K562 (cell line): Measurements from ENCODE around the gene NRXN2. TPM values are rescaled to one million over a fixed set of nuclear protein-coding genes. Genes with fewer than 3 reads are reported as not detected.

Source experiments
- ARID2 ChIP-seq: fragments of 450-650 bp; IDR thresholded peaks from 2 replicates; pipeline ENCODE4 v1.6.1; 2017; ENCODE audit warnings: antibody characterized with exemption, mild to moderate bottlenecking
- CBX5 ChIP-seq: IDR thresholded peaks from 2 replicates; pipeline ENCODE4 v1.6.1; 2014; ENCODE audit warnings: low read depth, borderline replicate concordance
- MAZ ChIP-seq, 2 experiments: fragments of 450-650 bp in 1 of 2; sonication (generic) in 1 of 2; formaldehyde crosslinking; IDR thresholded peaks in 1 of 2; conservative IDR thresholded peaks in 1 of 2; 2 replicates each; pipeline versions ENCODE4 v1.4.0 to v1.5.0; 2020; ENCODE audit warnings: mild to moderate bottlenecking in 1 of 2, missing genetic modification reagents in 1 of 2
- MCM2 ChIP-seq: fragments of 450-650 bp; IDR thresholded peaks from 2 replicates; pipeline ENCODE4 v1.6.1; 2017; ENCODE audit warnings: low read depth, mild to moderate bottlenecking
- PHF8 ChIP-seq: fragments of 200-600 bp; sonication (generic); IDR thresholded peaks from 2 replicates; pipeline ENCODE4 v1.6.1; 2012; ENCODE audit warnings: mixed run types, mild to moderate bottlenecking, inconsistent platforms, low read length, moderate library complexity, borderline replicate concordance
- SMARCA5 ChIP-seq: fragments of 450-650 bp; IDR thresholded peaks from 2 replicates; pipeline ENCODE4 v1.6.1; 2016
- TAF1 ChIP-seq: IDR thresholded peaks from 2 replicates; pipeline ENCODE4 v1.6.1; 2011; ENCODE audit warnings: mild to moderate bottlenecking, low read length, moderate library complexity; ENCODE audit not compliant: insufficient read depth, control insufficient read depth, severe bottlenecking; ENCODE audit errors: extremely low read depth
- ZNF174 ChIP-seq: fragments of 250-450 bp; sonication (Bioruptor Pico); IDR thresholded peaks from 2 replicates; pipeline ENCODE4 v1.4.0; 2020; ENCODE audit warnings: mild to moderate bottlenecking
- ZNF175 ChIP-seq: fragments of 200-800 bp; sonication (Bioruptor generic); IDR thresholded peaks from 2 replicates; pipeline ENCODE4 v1.6.1; 2016; ENCODE audit warnings: low read depth, mild to moderate bottlenecking, missing genetic modification characterization, missing compliant biosample characterization
- ZNF696 ChIP-seq: fragments of 250-450 bp; sonication (Bioruptor Pico); conservative IDR thresholded peaks from 2 replicates; pipeline ENCODE4 v1.4.0; 2020; ENCODE audit warnings: mild to moderate bottlenecking, moderate library complexity
- ZSCAN32 ChIP-seq: fragments of 450-650 bp; formaldehyde crosslinking; IDR thresholded peaks from 2 replicates; pipeline ENCODE4 v1.4.0; 2020; ENCODE audit warnings: mild to moderate bottlenecking, moderate library complexity
- polyA plus RNA-seq, 8 experiments: library from polyadenylated mRNA; depleted of rRNA in 4 of 8; stranded (reverse) in 5 of 8; unstranded in 3 of 8; fragments of >200 nt; fragmentation: Nextera tagmentation in 2 of 8; fragmentation: Illumina TruSeq in 1 of 8; extraction: Ambion mirVana in 2 of 8; extraction: Trizol in 1 of 8; gene quantifications; 2 replicates each; pipeline versions ENCODE4 v1.2.1 to v1.2.3, GENCODE V29; 2011 to 2014; ENCODE audit warnings: inconsistent platforms in 1 of 8, missing spikeins in 1 of 8
- total RNA-seq, 7 experiments: library from RNA; depleted of rRNA in 6 of 7; stranded (reverse); fragments of >200 nt in 6 of 7; fragmentation: Illumina TruSeq in 2 of 7; extraction: Trizol in 2 of 7; gene quantifications; 2 replicates each; pipeline versions ENCODE4 v1.2.1 to v1.2.3, GENCODE V29; 2011 to 2021; ENCODE audit warnings: low replicate concordance in 1 of 7
- TF ChIP-seq, protein P1 (sequence below): fragments of 200-600 bp; sonication (generic); IDR thresholded peaks from one replicate; pipeline ENCODE4 v1.6.1; 2012; ENCODE audit warnings: mild to moderate bottlenecking, low read depth, low read length, inconsistent platforms
- TF ChIP-seq, protein P2 (sequence below): fragments of 250-450 bp; sonication (Bioruptor Pico); IDR thresholded peaks from 2 replicates; pipeline ENCODE4 v1.5.0; 2021
- TF ChIP-seq, protein P3 (sequence below): IDR thresholded peaks from 2 replicates; pipeline ENCODE4 v1.6.1; 2011; ENCODE audit warnings: borderline replicate concordance, low read depth, mild to moderate bottlenecking, moderate library complexity, low read length; ENCODE audit not compliant: insufficient read depth, poor library complexity, severe bottlenecking

NRXN2 gene
- total and polyA plus RNA-seq, 9 of the 15 experiments (the other 6 are each of a cell fraction or from before 2014, with no cell fraction given), result 0.07 to 0.47 (median 0.15) TPM; not detected in 4

GRCh38 chr11:64690235-64690634 lies 32.8 kb downstream of the NRXN2 start (continued):
- TF ChIP-seq, protein P1, sequence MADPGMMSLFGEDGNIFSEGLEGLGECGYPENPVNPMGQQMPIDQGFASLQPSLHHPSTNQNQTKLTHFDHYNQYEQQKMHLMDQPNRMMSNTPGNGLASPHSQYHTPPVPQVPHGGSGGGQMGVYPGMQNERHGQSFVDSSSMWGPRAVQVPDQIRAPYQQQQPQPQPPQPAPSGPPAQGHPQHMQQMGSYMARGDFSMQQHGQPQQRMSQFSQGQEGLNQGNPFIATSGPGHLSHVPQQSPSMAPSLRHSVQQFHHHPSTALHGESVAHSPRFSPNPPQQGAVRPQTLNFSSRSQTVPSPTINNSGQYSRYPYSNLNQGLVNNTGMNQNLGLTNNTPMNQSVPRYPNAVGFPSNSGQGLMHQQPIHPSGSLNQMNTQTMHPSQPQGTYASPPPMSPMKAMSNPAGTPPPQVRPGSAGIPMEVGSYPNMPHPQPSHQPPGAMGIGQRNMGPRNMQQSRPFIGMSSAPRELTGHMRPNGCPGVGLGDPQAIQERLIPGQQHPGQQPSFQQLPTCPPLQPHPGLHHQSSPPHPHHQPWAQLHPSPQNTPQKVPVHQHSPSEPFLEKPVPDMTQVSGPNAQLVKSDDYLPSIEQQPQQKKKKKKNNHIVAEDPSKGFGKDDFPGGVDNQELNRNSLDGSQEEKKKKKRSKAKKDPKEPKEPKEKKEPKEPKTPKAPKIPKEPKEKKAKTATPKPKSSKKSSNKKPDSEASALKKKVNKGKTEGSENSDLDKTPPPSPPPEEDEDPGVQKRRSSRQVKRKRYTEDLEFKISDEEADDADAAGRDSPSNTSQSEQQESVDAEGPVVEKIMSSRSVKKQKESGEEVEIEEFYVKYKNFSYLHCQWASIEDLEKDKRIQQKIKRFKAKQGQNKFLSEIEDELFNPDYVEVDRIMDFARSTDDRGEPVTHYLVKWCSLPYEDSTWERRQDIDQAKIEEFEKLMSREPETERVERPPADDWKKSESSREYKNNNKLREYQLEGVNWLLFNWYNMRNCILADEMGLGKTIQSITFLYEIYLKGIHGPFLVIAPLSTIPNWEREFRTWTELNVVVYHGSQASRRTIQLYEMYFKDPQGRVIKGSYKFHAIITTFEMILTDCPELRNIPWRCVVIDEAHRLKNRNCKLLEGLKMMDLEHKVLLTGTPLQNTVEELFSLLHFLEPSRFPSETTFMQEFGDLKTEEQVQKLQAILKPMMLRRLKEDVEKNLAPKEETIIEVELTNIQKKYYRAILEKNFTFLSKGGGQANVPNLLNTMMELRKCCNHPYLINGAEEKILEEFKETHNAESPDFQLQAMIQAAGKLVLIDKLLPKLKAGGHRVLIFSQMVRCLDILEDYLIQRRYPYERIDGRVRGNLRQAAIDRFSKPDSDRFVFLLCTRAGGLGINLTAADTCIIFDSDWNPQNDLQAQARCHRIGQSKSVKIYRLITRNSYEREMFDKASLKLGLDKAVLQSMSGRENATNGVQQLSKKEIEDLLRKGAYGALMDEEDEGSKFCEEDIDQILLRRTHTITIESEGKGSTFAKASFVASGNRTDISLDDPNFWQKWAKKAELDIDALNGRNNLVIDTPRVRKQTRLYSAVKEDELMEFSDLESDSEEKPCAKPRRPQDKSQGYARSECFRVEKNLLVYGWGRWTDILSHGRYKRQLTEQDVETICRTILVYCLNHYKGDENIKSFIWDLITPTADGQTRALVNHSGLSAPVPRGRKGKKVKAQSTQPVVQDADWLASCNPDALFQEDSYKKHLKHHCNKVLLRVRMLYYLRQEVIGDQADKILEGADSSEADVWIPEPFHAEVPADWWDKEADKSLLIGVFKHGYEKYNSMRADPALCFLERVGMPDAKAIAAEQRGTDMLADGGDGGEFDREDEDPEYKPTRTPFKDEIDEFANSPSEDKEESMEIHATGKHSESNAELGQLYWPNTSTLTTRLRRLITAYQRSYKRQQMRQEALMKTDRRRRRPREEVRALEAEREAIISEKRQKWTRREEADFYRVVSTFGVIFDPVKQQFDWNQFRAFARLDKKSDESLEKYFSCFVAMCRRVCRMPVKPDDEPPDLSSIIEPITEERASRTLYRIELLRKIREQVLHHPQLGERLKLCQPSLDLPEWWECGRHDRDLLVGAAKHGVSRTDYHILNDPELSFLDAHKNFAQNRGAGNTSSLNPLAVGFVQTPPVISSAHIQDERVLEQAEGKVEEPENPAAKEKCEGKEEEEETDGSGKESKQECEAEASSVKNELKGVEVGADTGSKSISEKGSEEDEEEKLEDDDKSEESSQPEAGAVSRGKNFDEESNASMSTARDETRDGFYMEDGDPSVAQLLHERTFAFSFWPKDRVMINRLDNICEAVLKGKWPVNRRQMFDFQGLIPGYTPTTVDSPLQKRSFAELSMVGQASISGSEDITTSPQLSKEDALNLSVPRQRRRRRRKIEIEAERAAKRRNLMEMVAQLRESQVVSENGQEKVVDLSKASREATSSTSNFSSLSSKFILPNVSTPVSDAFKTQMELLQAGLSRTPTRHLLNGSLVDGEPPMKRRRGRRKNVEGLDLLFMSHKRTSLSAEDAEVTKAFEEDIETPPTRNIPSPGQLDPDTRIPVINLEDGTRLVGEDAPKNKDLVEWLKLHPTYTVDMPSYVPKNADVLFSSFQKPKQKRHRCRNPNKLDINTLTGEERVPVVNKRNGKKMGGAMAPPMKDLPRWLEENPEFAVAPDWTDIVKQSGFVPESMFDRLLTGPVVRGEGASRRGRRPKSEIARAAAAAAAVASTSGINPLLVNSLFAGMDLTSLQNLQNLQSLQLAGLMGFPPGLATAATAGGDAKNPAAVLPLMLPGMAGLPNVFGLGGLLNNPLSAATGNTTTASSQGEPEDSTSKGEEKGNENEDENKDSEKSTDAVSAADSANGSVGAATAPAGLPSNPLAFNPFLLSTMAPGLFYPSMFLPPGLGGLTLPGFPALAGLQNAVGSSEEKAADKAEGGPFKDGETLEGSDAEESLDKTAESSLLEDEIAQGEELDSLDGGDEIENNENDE, result no peak
- TF ChIP-seq ARID2 (no peak), PHF8 (no peak), TAF1 (no peak), ZNF696 (CRISPR knock-in tag) (no peak), MCM2 (no peak), ZNF174 (CRISPR knock-in tag) (no peak), ZSCAN32 (CRISPR knock-in tag) (no peak), SMARCA5 (no peak), MAZ (CRISPR knock-in tag; conservative IDR thresholded peaks at IDR 0.05 in 1 of 2, IDR thresholded peaks at IDR 0.05 in 1 of 2) (no peak), CBX5 (no peak), ZNF175 (CRISPR knock-in tag) (no peak)
- TF ChIP-seq, protein P2, sequence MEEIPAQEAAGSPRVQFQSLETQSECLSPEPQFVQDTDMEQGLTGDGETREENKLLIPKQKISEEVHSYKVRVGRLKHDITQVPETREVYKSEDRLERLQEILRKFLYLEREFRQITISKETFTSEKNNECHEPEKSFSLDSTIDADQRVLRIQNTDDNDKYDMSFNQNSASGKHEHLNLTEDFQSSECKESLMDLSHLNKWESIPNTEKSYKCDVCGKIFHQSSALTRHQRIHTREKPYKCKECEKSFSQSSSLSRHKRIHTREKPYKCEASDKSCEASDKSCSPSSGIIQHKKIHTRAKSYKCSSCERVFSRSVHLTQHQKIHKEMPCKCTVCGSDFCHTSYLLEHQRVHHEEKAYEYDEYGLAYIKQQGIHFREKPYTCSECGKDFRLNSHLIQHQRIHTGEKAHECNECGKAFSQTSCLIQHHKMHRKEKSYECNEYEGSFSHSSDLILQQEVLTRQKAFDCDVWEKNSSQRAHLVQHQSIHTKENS, result no peak
- TF ChIP-seq, protein P3, sequence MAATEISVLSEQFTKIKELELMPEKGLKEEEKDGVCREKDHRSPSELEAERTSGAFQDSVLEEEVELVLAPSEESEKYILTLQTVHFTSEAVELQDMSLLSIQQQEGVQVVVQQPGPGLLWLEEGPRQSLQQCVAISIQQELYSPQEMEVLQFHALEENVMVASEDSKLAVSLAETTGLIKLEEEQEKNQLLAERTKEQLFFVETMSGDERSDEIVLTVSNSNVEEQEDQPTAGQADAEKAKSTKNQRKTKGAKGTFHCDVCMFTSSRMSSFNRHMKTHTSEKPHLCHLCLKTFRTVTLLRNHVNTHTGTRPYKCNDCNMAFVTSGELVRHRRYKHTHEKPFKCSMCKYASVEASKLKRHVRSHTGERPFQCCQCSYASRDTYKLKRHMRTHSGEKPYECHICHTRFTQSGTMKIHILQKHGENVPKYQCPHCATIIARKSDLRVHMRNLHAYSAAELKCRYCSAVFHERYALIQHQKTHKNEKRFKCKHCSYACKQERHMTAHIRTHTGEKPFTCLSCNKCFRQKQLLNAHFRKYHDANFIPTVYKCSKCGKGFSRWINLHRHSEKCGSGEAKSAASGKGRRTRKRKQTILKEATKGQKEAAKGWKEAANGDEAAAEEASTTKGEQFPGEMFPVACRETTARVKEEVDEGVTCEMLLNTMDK, result no peak
